ENCODE results near the gene GBE1.
"Not testable (repeated sequence)": the region's sequence is repeated elsewhere in the genome, so short reads cannot be mapped to it uniquely, and the experiment has no call there.

Gene GBE1

GRCh38 chr3:81760924-81761903 lies at the start of gene GBE1:
GBE1 (minus strand) TSS chr3:81761645; CDS start chr3:81761517, 128 bp downstream.
- peak; percentile 48 for DNase-seq

- no peak for DNase-seq
Measured at GRCh38 chr3:81808900-81809299, 47.5 kb upstream of the GBE1 start.

- DNase-seq, result no peak
Measured at GRCh38 chr3:81799403-81799802, 38.0 kb upstream of the GBE1 start.

- DNase-seq, result no peak
Measured at GRCh38 chr3:81793410-81793809, 32.0 kb upstream of the GBE1 start.

- DNase-seq, result no peak
Measured at GRCh38 chr3:81790117-81790516, 28.7 kb upstream of the GBE1 start.

- DNase-seq, result no peak
Measured at GRCh38 chr3:81789691-81790090, 28.2 kb upstream of the GBE1 start.

GRCh38 chr3:81788610-81789009 lies 27.2 kb upstream of the GBE1 start:
- DNase-seq, result no peak

- DNase-seq, result no peak
Measured at GRCh38 chr3:81788044-81788443, 26.6 kb upstream of the GBE1 start.

GRCh38 chr3:81782585-81782984 lies 21.1 kb upstream of the GBE1 start:
- DNase-seq, result no peak

- no peak for DNase-seq
Measured at GRCh38 chr3:81778678-81779182, 17.3 kb upstream of the GBE1 start.

GRCh38 chr3:81776643-81777042 lies 15.2 kb upstream of the GBE1 start:
- DNase-seq, result no peak

- DNase-seq, result no peak
Measured at GRCh38 chr3:81770710-81771109, 9.3 kb upstream of the GBE1 start.

- DNase-seq, result no peak
Measured at GRCh38 chr3:81769299-81769698, 7.9 kb upstream of the GBE1 start.

GRCh38 chr3:81767250-81767859 lies 5.9 kb upstream of the GBE1 start:
- DNase-seq, result not testable (repeated sequence)

- no peak for DNase-seq
Measured at GRCh38 chr3:81765400-81765799, 4.0 kb upstream of the GBE1 start.

- DNase-seq, result no peak
Measured at GRCh38 chr3:81764665-81765064, 3.2 kb upstream of the GBE1 start.

- no peak for DNase-seq
Measured at GRCh38 chr3:81764002-81764401, 2.6 kb upstream of the GBE1 start.

- no peak for DNase-seq
Measured at GRCh38 chr3:81763001-81763400, 1.6 kb upstream of the GBE1 start.

- no peak for DNase-seq
Measured at GRCh38 chr3:81761904-81762580, 597 bp upstream of the GBE1 start.

- DNase-seq, result no peak
Measured at GRCh38 chr3:81760215-81760614, 1.2 kb downstream of the GBE1 start.

GRCh38 chr3:81758771-81759170 lies 2.7 kb downstream of the GBE1 start:
- DNase-seq, result not testable (repeated sequence)

GRCh38 chr3:81758275-81758674 lies 3.2 kb downstream of the GBE1 start:
- no peak for DNase-seq

GRCh38 chr3:81753416-81754027 lies 7.9 kb downstream of the GBE1 start:
- DNase-seq, result no peak
